Fibroblast of skin of left quadriceps (primary cell): ENCODE measurements around the gene RTBDN.
"Not testable (repeated sequence)": the region's sequence is repeated elsewhere in the genome, so short reads cannot be mapped to it uniquely, and the experiment has no call there.

Experiments
- DNase-seq, 2 experiments: peaks; one replicate each; pipeline ENCODE4 v3.0.0-alpha.2; 2013; ENCODE audit warnings: low read depth in 2 of 2

RTBDN gene

DNA sequence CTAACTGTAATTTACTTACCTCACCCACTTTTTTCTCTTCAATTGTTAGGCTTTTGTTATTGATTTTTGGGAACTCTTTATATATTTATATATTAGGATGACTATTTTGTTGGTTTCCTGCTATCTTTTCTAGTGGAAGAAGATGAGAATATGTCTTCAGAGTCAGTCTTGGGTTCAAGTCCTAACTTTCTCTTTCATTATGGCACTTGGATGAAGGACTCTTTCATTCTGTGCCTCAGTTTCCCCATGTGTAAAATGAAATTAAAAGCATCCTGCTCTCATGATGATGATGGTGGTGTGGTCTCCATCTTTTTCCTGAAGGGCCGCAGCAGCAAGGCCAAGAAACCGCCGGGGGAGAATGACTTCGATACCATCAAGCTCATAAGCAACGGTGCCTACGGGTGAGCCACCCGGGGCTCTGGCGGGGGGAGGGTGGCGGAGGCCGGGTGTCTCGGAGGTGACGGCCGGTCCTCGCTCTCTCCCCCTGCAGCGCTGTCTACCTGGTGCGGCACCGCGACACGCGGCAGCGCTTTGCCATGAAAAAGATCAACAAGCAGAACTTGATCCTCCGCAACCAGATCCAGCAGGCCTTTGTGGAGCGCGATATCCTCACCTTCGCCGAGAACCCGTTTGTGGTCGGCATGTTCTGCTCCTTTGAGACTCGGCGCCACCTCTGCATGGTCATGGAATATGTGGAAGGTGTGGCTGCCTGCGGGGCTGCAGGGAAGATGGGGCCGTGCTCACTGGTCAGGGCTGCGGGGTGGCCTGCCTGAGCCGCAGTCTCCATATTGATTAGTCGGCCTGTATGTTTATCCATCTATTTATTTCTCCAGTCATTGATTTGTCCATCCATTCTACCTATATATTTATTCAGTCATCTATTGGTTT lies 23.9 kb upstream of the RTBDN start:
- DNase-seq, result no peak

DNA sequence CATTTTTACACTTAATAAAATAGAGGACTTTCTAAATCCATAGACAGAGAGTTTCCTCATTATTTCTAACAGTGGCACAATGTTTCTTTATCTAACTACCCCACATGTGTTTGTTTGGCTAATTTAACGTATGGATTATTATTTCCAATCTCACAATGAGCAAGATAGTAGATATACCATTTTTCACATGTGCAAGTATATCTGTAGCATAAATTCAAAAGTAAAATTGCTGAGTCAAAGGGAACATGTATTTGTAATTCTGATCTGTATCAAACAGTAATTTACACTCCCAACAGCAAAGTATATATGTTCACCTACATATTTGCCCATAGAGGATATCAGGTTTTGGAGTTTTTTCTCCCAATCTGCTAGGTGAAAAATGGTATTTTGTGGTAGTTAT lies 22.3 kb upstream of the RTBDN start:
- no peak for DNase-seq

DNA sequence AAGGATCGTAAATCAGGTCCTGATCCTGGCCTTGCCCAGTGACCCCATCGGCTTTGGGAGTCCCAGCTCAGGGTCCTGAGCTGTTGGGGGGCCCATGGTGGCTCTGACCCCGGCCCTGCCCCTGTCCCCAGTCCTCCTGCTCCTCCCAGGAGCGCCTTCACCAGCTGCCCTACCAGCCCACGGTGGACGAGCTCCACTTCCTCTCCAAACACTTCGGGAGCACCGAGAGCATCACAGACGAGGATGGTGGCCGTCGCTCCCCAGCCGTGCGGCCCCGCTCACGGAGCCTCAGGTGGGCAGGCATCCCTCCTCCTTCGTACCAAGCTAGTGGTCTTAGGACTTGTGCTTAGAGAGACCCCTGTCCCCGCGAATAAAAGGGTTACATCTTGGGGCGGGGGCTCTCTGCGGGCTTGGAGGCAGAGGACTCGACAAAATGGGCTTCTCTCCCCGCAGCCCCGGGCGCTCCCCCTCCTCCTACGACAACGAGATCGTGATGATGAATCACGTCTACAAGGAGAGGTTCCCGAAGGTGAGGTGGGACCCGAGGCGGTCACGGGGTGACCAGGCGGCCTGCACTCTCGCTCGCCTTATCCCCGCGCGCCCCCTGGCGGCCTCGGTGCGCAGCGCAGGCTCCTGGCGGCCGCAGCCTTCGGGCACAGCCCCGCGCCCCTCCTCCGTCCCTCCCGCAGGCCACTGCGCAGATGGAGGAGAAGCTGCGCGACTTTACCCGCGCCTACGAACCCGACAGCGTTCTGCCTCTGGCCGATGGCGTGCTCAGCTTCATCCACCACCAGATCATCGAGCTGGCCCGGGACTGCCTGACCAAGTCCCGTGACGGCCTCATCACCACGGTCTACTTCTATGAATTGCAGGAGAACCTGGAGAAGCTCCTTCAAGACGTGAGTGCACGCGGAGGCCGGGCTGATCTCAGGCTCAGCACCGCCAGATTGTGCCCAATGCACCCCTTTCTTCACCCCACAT lies 13.1 kb upstream of the RTBDN start:
- DNase-seq, result peak; percentile 32 to 39

DNA sequence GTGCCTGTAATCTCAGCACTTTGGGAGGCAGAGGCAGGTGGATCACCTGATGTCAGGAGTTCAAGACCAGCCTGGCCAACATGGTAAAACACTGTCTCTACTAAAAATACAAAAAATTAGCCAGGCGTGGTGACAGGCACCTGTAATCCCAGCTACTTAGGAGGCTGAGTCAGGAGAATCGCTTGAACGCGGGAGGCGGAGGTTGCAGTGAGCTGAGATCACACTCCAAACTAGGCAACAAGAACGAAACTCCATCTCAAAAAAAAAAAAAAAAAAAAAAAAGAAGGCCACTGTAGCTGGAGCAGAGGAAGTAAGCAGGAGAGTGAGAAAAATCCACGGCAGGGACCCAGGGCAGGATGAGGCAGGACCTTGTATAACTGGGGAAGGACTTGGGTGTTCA lies 12.2 kb upstream of the RTBDN start:
- DNase-seq, result not testable (repeated sequence)

DNA sequence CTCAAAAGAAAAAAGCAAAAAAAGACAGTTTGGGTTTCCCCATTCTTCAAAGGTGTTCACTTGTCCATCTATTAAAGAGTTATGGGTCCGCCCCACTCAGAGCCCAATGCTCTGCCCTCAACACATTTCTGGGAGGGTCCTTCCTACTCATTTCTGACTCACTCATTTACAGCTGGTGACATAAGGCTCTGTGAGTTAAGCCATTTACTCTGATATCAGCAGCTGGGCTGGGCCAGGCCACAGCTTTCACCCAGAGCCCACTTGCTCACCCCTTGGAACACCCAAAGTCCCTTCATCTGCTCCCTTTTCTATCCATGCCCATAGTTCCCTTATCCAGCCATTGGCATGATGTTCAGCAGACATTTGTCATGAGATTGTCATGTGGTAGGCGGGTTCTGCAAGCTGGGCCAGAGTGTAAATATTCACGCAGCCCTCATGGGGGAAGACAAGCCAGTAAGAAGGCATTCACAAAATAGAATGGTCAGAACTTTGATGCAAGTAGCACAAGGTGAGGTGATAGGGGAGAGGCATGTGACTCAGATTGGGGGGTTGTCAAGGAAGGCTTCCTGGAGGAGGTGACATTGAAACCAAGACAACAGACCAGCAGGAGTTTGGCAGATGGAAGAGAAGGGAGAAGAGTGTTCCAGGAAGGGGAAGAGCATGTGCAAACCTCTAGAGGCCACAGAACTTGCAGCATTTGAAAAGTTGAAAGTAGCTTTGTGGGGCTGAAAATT lies 9.8 kb upstream of the RTBDN start:
- DNase-seq, result no peak

DNA sequence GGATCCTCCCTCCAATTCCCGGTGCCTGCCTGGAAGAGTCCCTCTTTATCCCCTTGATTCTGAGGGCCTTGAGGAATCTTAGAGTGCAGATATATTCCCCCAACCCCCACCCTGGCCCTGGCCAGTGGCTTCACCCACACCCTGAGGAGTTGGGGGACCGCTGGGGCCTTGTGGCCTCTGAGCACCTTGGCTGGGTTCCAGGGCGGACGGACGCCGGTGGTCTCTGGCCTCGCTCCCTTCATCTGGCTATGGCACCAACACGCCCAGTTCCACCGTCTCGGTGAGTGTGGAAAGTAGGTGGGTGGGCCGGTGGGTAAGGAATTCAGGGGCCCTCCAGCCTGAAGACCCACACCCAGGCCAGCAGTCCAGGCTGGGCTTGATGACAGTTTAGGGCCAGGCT lies 8.9 kb upstream of the RTBDN start:
- no peak for DNase-seq

DNA sequence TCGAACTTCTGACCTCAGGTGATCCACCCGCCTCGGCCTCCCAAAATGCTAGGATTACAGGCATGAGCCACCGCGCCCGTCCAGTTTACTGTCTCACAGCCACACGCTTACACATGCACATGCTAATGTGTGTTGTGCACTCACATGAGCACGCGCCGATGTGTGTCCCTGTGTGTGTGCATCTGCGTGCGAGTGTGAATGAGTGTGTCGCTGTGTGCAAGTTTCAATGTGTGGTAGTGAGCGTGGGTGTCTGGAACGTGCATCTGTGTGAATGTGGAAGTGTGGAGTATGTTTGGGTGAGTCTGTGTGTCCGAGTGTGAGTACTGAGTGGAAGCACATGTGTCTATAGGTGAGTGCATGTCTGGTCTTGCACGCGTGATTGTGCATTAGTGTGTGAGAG lies 8.1 kb upstream of the RTBDN start:
- DNase-seq, result no peak

DNA sequence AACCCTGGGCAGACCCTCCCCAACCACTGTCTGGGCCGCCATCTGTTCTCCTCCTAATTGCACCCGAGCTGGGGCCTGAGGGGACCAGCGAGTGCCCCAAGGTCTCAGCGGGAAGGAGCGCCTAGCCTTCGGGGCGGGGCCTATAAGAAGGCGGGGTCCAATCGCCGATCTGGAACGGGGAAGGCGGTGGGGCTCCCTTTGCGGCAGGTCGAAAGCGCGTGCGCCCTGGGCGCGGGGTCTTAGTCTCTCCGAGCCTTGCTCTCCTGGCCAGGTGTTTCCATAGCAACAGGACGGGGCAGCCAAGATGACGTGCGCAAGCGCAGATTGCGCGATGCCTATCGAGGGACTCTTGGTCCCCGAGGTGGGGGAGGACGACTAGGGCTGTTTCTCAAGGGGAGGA lies 6.7 kb upstream of the RTBDN start:
- DNase-seq, result no peak

DNA sequence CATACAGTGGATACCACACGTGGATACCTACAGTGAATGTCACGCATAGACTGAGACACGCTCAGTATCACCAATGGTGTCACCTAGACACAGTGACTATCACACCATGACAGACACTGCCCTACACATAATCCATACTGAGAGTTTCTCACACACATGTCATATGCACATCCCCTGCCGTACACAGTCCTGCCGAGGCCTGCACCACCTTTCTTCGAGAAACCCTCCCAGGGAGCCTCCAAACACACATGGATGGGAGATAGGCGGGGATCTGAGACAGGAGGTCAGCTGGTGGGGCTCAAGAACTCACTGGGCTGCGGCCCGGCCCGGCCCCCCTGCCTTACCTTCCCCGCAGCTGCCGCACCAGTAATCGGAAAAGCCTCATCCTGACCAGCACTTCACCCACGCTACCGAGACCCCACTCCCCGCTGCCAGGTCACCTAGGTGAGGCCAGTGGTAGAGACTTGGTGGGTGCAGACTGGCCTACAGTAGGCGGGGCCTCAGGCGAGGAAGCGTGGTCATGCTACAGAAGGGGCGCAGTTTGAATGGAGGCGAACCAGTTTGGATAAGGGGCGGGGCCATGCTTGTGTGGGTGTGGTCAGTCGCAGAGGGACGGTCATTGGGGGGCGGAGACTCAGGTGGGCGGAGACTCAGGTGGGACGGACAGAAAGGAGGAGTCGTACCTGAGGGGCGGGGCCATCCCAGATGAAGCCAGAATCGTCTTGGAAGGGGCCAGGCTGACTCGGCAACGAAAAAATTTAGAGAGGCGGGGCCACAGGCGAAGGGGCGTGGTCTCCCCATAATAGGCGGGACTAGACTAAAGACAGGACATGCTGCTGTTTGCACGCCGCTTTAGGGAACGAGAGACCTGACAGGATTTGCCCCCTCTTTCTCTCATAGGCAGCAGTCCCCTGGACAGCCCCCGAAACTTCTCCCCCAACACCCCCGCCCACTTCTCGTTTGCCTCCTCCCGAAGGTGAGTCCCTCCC lies 6.0 kb upstream of the RTBDN start:
- DNase-seq, result peak in 1 of 2 experiments; percentile 21

DNA sequence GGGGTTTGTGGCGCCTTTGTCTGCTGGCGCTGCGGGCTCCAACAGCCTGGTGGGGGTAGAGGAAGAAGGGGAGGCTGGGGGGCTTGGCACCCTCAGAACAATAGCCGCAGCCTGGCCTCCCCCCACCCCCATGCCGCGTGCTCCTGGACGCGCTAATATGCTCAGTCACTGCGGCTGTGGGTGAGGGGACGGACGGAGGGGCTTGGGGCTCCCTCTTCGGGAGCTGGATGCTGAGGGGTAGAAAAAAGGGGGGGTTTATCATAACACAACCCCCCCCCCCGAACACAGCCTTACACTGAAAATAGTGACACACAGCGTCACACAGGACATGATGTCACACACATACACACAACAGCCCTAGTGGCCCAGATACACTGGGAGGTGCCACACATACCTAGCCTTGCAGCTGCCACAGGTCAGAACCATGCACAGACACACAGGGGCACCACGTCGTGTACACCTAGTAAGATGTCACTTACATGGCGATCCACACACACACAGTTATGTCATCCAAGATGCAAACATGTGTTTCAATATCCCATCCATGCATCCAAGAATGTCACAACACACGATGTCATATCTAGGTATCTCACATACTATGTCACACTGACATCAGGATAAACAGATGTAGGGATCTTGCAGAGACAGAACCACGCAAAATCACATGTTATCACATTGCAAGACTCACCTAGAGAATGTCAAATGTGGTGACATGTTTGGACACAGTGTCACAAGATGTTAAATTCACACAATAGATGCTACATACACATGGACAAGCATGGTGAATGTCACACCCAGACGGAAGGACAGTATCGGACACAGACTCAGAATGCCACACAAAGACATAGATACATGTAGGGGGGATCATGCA lies 4.7 kb upstream of the RTBDN start:
- no peak for DNase-seq

DNA sequence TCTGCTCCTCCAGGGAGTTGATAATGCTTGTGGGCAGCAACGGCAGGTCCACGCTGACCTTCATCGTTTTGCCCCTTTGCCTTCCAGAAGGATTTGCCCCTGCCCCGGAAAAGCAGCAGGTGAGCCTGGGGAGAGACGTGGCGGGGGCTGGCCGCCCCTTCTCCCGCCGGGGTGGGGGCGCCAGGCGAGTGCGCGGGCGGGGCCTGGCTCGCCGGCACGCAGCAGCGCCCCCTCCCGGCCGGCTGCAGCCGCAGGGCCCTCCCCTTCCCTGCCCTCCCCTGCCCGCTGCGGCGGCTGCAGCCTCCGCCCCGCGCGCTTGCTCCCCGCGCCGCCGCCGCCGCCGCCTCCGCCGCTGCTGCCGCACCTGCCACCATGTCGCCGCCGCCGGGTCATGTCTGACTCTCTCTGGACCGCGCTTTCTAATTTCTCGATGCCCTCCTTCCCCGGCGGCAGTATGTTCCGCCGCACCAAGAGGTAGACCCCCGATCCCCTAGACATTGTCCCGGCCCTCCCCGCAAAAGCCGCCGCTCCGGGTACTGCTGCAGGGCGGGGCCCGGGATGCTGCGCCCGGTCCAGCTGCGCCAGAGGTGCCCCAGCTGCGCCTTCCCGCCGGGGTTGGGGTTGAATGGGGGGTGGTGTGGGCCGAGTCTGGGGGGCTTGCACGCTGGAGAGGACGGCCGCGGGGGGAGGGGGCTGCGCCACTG lies 4.0 kb upstream of the RTBDN start, which contains the start of gene MAST1:
Gene MAST1 (plus strand): TSS at position 334 of the 704 bp plus-strand sequence. CDS start 58 bp downstream, at position 392.
- DNase-seq, result no peak

DNA sequence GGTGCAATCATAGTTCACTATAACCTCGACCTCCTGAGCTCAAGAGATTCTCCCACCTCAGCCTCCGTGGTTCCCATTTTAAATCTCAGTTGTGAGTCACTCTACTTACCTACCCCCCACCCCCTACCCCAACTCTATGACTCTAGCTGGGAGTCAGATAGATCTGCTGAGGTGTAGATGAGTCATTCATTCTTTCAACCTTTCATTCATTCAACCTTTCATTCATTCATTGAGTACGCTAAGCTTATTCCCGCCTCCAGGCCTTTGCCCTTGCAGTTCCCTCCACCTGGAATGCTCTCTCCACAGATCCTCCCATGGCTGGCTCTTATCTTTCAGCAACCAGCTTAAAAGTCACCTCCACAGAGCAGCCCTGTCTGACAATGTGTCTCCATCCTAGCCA lies 2.8 kb upstream of the RTBDN start:
- DNase-seq, result no peak

DNA sequence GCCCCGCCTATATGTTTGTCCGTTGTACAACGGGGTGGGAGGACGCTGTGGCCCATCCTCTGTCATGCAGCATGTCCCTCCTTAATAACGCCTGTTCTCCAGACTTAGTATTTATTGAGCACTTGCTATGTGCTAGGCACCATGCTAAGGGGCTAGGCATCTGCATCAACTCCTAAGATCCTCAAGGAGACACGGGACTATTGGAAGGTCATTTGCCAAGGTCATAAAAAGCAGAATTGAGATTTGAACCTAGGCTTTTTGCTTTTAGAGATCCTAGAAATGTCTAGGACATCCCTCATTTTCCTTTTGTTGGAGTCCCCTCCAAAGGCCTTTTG lies 2.1 kb upstream of the RTBDN start:
- no peak for DNase-seq

DNA sequence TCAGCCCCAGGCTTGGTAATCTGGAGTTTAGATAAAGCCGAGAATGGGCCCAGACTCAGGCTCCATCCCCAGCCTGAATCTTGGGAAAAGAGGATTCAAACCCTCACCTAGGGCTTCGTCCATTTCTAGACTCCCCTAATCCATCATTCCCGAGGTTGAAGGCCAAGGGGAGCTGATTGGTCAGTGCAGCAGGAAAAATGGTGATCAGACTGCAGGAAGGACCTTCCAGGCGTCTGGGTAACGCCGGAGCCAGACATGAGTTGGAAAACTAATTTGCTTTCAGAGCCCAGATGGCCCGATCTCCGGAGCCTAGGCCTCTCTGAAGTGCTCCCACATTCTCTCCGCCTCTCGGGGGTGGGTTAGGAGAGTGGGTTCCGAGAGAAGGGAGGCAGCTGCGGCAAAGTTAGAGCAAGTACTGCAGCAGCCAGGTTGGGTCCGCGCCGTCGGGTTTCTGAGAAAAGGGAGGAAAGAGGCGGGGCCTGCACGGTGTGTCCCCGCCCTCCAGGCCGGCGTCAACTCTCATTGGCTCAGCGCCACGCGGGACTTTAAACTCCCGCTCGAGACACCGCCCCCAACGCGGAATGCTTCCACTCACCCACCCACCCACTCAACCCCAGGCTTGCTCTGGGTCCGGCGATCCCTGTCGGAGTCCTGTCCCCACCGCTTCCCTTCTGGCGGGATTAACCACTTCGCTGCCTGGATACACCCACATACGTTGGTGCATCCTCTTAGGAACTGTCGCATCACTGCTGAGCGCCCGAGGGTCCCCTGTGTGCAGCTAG lies 788 bp upstream of the RTBDN start:
- no peak for DNase-seq

DNA sequence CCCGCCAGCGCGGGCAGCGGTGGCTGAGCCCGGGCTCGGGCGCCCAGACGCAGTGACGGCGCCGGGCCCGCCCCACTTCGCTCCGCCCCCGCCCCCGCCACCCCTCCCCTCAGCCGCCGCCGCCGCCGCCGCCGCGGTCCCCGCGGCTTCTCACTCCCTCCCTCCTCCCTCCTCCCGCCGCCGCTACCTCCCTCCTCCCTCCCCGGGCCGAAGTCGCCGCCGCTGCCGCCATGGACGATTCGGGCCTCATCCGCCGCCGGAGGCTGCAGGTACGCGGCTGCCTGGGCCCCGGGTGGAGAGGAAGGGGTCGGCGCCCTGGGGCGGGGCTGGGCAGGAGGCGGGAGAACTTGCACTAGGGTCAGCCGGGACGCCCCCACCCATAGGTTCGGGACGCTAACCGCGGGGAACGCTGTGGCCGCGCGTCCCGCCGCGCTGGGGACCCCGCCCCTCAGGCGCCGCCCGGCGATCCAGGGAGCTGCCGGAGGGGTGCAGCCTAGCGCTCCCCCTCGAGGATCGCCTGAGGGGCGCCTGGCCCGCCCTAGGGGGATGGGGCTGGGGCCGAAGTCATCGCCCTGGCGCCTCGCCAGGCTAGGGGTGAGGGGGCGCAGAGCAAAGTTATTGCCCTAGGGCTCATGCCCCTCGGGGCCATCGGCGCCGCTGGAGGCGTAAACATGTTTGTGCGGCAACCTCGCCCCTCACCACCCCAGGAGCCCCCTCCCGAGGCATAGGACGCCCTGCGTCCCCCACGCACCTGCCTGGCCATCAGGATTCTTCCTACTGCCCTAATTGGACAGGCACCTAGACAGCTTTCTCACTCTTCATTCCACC lies 427 bp downstream of the RTBDN start:
- DNase-seq, result no peak

DNA sequence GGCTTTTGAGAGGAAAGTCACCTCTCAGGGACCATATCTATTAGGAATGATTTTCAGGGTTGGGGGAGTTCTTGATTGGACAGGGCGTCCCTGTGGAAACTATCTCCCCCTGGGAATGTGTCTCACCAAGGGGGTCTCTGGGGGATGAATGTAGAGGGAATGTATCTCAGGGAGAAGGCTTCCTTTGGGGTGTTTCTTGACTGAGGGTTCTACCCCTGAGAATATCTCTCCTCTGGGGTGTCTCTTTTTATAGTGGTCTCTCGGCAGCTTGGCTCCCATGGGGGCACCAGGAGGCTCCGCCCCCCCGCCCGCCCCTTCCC lies 1.0 kb downstream of the RTBDN start:
- no peak for DNase-seq

DNA sequence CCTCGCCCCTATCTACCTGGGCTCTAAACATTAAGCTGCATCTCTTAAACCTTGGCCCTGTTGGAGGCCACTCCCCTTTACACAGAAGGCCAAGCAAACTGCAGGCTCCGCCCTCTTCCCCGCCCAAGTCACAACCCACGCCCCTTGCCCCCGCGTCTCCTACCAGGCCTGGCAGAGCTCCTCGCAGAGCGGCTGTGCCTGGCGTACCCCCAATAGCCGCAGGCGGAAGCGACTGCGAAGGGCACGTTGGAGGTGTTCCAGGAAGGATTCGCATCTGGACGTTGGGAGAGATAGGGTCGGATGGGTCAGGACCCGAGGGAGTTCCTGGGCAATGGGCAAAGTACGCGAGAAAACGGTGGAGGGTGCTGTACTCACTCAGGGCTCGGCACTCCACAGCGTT lies 5.9 kb downstream of the RTBDN start:
- no peak for DNase-seq
